HG03432 (cell line): ENCODE results near the gene CST4.
A peak's percentile ranks its signal among the peaks of the same experiment; 100 is the strongest.
"Not testable (repeated sequence)": the region's sequence is repeated elsewhere in the genome, so short reads cannot be mapped to it uniquely, and the experiment has no call there.

Experiments
- ATAC-seq: cut with Tn5 transposase; IDR thresholded peaks from one replicate; pipeline ENCODE4 v1.9.1; 2021; ENCODE audit warnings: mild to moderate bottlenecking, moderate library complexity; ENCODE audit not compliant: unreplicated experiment

CST4 gene

GRCh38 chr20:23690581-23690980, 1.7 kb upstream of the CST4 start:
- ATAC-seq, result no peak

GRCh38 chr20:23689399-23689690, 507 bp upstream of the CST4 start:
- no peak for ATAC-seq

GRCh38 chr20:23687986-23688385, 852 bp downstream of the CST4 start:
- ATAC-seq, result no peak

- no peak for ATAC-seq
Measured at GRCh38 chr20:23686046-23686750, 2.6 kb downstream of the CST4 start.

GRCh38 chr20:23685529-23685896, 3.3 kb downstream of the CST4 start:
- not testable (repeated sequence) for ATAC-seq

GRCh38 chr20:23684261-23684660, 4.6 kb downstream of the CST4 start:
- no peak for ATAC-seq

GRCh38 chr20:23683807-23684206, 5.0 kb downstream of the CST4 start:
- ATAC-seq, result no peak

GRCh38 chr20:23683281-23683680, 5.6 kb downstream of the CST4 start:
- ATAC-seq, result no peak

GRCh38 chr20:23680146-23680545, 8.7 kb downstream of the CST4 start:
- no peak for ATAC-seq

- ATAC-seq, result no peak
Measured at GRCh38 chr20:23679133-23680092, 9.4 kb downstream of the CST4 start.

GRCh38 chr20:23673209-23673608, 15.6 kb downstream of the CST4 start:
- ATAC-seq, result no peak

GRCh38 chr20:23672158-23672557, 16.7 kb downstream of the CST4 start:
- no peak for ATAC-seq

GRCh38 chr20:23671479-23671878, 17.4 kb downstream of the CST4 start:
- no peak for ATAC-seq

GRCh38 chr20:23670361-23670760, 18.5 kb downstream of the CST4 start:
- no peak for ATAC-seq

GRCh38 chr20:23669866-23670265, 19.0 kb downstream of the CST4 start:
- no peak for ATAC-seq

GRCh38 chr20:23669327-23669726, 19.5 kb downstream of the CST4 start:
- no peak for ATAC-seq

GRCh38 chr20:23668477-23668951, 20.3 kb downstream of the CST4 start:
- peak; percentile 89 for ATAC-seq

- ATAC-seq, result no peak
Measured at GRCh38 chr20:23667666-23668065, 21.2 kb downstream of the CST4 start.

- no peak for ATAC-seq
Measured at GRCh38 chr20:23666698-23667097, 22.1 kb downstream of the CST4 start.

GRCh38 chr20:23666189-23666588, 22.6 kb downstream of the CST4 start:
- no peak for ATAC-seq

- no peak for ATAC-seq
Measured at GRCh38 chr20:23664954-23665353, 23.9 kb downstream of the CST4 start.

- not testable (repeated sequence) for ATAC-seq
Measured at GRCh38 chr20:23664046-23664445, 24.8 kb downstream of the CST4 start.
